Activated CD8-positive, alpha-beta memory T cell treated with anti-CD3 and anti-CD28 coated beads for 4 hours (primary cell): ENCODE results near the gene TCN1.
A peak's percentile ranks its signal among the peaks of the same experiment; 100 is the strongest.

ENCODE experiments used
- DNase-seq, 2 donors: peaks; one replicate each; pipeline ENCODE4 v3.0.0-alpha.2; 2020; ENCODE audit warnings: low read depth in 2 of 2

Gene TCN1

DNA sequence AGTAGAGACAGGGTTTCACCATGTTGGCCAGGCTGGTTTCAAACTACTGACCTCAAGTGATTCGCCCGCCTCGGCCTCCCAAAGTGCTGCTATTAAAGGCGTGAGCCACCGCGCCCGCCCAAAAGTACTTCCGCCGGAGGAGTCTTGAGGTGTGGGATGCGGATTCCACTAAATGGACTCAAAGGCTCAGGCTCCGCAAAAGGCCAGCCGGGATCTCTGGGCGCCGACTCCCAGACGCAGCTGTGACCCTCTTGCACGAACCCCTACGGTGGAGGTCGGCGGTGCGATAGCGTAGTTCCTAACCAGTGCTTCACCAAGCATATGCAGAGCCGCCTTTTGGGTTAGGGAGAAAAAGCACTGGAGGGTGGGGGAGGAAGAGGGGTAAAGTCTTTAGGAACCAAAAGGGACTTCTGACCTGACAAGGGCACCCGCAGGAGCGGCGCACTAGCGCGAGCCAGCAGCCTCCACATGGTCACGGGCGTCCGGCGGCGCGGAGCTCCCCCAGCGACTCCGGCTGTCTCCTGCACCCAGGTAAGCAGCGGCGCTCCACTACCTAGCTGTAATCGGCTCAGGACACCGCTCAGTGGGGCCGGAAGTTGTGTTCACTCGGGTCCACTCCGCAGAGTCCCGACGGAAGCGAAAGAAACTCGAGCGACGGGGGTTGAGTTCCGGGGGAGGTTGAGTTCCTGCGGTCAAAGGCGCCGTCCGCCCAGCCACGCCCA, 55.9 kb downstream of the TCN1 start, which contains the start of gene MRPL16:
Gene MRPL16 (minus strand): TSS at position 590 of the 722 bp plus-strand sequence. CDS start 120 bp downstream, at position 470.
- DNase-seq, result peak; percentile 77 to 78

GRCh38 chr11:59807047-59807610, 59.2 kb downstream of the TCN1 start:
- DNase-seq, result no peak

- no peak for DNase-seq
Observed at GRCh38 chr11:59804061-59804460, 62.2 kb downstream of the TCN1 start.
